GM12875 (cell line): ENCODE measurements around the gene DLX5.

Experiments
- H3K4me3 ChIP-seq: one replicate; pipeline ENCODE4 v1.5.1; 2011; ENCODE audit warnings: low read depth, low read length, control low read depth
- TF ChIP-seq, protein P1 (sequence below): IDR thresholded peaks from 2 replicates; pipeline ENCODE4 v1.5.1; 2011; ENCODE audit warnings: low read depth, mild to moderate bottlenecking, control low read depth, inconsistent platforms, low read length, moderate library complexity, borderline replicate concordance; ENCODE audit not compliant: insufficient read depth

DLX5 gene

DNA sequence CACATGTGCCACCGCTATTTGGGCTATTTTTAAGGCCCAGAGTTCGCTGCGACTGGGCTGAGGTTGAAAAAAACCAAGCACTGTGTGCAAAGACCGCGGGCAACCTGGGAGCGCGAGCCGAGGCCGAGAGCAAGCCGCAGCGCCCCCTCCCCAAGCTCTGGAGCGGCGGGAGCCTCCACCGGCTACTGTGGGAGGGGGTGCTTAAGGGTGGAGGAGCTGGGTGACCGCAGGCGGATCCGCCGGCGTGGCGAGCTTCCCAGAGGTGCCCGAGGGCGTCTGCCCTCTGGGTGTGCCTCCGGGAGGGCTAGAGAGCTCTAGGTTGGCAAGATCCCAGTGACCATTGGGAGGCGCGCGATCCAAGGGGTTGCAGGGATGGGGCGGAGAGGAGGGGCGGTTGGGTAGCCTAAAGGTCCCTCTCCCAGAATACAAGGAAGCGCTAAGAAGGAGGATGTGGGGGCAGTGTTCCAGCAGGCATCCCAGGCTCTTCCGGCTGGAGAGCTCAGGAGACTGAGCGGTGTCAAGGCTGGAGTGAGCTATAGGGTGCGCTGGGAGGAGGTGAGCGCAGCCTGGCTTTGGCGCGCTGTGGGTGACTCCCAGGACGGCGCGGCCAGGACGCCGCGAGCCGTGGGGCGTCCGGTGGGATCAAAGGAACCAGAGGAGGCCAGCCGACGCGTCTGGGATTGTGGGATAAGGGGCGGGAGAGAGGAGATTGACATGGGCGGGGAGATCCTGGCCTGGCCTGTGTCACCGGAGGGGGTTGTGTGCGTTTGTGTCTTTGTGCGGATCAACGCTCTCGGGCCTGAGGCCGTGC, 8.0 kb downstream of the DLX5 start:
- H3K4me3 ChIP-seq, result no peak overlapping the region

DNA sequence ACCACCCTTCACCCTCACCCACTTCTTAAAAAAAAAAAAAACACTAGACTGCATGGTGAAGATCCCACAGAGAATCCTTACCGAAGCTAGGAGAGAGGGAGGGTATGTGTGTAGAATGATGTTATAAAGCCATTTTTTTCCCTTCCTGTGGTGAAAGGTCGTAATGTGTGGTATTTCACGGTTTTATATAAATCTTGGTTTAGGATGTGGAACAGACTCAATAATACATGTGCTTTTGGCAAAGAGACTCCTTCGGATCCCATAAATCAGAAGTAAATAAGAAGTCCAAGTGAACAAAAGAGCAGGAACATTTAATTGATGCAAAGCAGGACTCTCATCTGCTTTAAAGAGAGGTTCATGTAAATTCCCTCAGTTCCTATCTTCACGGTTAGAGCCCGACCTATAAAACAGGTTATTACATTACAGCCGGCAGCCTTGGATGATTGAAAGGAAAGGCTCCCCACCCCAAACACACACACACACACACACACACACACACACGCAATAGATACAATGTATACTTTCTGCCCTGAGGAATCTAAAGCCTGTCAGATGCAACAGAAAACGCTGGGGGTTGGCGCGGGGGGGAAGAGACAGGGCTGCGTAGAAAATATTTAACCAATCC, 8.8 kb downstream of the DLX5 start:
- TF ChIP-seq, protein P1, sequence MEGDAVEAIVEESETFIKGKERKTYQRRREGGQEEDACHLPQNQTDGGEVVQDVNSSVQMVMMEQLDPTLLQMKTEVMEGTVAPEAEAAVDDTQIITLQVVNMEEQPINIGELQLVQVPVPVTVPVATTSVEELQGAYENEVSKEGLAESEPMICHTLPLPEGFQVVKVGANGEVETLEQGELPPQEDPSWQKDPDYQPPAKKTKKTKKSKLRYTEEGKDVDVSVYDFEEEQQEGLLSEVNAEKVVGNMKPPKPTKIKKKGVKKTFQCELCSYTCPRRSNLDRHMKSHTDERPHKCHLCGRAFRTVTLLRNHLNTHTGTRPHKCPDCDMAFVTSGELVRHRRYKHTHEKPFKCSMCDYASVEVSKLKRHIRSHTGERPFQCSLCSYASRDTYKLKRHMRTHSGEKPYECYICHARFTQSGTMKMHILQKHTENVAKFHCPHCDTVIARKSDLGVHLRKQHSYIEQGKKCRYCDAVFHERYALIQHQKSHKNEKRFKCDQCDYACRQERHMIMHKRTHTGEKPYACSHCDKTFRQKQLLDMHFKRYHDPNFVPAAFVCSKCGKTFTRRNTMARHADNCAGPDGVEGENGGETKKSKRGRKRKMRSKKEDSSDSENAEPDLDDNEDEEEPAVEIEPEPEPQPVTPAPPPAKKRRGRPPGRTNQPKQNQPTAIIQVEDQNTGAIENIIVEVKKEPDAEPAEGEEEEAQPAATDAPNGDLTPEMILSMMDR, result no peak
- H3K4me3 ChIP-seq, result no peak overlapping the region

More for the DNA sequence above, 8.0 kb downstream of the DLX5 start:
- TF ChIP-seq, protein P1, result no peak

DNA sequence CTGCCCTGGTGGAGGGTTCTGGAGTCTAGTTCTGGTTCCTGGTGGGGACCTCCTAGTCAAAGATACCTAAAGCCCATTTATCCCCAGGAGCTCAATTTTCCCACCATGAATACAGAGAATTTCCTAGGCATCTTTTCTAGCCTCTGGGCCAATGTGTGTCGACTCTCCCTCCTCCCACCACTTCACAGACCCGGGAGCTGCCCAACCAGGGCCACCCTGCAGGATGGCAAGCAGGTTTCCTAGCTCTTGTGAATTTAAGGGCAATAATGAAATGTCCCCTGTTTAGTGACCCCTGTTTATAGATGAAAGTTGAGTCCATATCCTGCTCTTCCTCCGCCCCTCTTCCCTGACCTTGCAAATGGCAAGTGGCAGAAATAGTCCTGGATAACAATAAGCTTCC, 9.4 kb downstream of the DLX5 start:
- no peak overlapping the region for H3K4me3 ChIP-seq
- TF ChIP-seq, protein P1, result no peak

DNA sequence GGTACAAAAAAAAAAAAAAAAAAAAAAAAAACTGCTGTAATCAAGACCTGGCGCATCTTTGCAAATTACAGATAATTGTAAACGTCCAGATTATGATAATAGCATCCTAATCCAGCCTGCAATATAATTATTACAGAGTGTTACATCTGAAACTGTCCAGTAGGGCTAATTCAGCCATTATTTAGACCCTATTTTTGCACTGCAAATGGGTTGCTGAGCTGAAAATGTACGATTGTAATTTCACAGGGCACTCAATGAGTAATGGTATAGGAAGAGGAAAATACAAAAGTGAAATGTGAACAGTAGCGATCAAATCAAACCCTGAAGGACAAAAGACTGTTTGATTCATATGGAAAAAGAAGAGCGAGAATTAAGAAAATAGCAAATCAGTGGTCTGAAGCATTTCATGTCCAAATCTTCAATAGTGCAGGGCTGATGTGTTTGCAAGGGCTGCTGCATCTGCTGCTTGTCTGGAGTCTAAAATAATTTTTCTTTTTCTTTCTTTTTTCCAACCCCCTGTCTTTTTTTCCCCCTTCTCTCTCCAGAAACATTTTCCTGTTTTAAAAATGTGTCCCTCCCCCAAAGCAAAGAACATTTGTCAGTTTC, 10.4 kb downstream of the DLX5 start:
- no peak overlapping the region for H3K4me3 ChIP-seq
- TF ChIP-seq, protein P1, result no peak

DNA sequence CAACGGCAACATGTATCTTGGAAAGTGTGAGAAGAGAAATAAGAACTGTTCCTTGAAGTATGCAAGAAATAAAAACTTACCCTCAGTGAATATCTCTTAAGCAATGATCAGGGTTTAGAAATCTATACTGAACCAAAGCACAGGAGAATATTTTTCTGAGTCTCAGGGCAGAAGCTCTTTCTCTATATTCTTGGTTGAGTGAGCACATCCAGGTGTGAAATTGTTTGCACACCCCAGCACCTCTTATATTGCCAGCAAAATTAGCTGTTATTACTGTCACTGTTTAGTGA, 10.8 kb downstream of the DLX5 start:
- no peak overlapping the region for H3K4me3 ChIP-seq
- TF ChIP-seq, protein P1, result no peak

DNA sequence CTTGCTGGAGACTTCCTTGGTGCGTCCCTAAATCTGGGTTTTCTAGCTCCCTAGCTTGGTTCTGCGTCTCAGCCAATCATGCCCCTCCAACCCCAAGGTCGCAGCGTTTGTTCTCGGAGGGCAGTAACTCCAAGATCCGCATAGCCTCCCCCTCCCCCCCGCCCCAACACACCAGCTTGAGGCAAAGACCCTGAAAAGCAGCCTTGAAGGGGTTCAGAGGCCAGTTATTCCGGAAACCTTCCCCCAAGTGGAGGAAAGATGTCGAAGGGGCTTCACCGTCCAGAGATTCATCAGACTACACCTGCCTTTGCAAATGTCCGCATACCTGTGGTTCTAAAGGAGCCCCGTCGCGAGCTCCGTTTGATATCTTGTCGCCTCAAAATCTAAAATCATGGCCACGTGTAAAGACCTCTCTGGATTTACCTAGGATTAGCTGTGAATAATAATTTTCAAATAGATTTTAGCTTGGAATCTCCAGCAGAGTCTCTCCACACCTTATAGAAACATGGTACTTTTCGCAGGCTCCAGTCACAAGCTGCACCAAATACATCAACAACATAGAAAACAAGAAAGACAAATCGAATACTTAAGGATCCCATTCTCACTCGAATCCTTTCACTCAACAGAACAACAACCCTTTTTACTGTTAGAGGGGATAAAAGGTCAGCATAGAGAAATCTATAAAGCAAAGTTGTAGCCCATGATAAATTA, 11.3 kb downstream of the DLX5 start:
- TF ChIP-seq, protein P1, result no peak
- no peak overlapping the region for H3K4me3 ChIP-seq
